Right renal cortex interstitium (tissue), 3 donors: ENCODE measurements around the gene ELP2. TPM values are rescaled to one million over a fixed set of nuclear protein-coding genes. Genes with fewer than 3 reads are reported as not detected.

Source experiments
- DNase-seq, 3 donors: peaks; one replicate each; pipeline ENCODE4 v3.0.0-alpha.2; 2013; ENCODE audit warnings: low read depth in 3 of 3, low spot score in 2 of 3
- polyA plus RNA-seq, 3 donors: library from polyadenylated mRNA; unstranded; fragments of 120-200 nt; gene quantifications; one replicate each; pipeline ENCODE4 v1.2.1, GENCODE V29; 2013; ENCODE audit not compliant: insufficient read length in 3 of 3

The ELP2 gene
- polyA plus RNA-seq, 3 donors = 86.8 to 93.4 (median 92.0) TPM

DNA sequence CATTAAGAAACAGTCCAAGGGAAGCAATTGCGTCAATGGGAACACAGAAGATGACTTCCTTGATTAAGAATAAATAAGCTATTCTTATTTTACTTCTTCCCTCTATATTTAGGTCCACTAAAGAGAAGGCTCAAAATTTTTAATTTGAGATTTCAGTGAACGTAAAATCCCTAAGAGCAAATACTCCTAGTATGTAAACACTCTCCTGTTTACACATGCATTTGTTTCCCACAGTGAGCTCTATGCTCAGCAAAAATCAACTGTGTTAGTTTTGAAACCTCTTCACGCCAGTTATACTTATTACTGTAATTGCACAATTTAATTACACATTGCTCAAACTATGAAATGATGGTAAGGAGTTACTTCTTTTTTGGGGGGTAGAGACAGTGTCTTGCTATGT, 9.4 kb upstream of the ELP2 start:
- no peak for DNase-seq

- no peak for DNase-seq
Observed at GRCh38 chr18:36124841-36125240, 4.9 kb upstream of the ELP2 start.

GRCh38 chr18:36126668-36127067, 3.0 kb upstream of the ELP2 start:
- DNase-seq = no peak

DNA sequence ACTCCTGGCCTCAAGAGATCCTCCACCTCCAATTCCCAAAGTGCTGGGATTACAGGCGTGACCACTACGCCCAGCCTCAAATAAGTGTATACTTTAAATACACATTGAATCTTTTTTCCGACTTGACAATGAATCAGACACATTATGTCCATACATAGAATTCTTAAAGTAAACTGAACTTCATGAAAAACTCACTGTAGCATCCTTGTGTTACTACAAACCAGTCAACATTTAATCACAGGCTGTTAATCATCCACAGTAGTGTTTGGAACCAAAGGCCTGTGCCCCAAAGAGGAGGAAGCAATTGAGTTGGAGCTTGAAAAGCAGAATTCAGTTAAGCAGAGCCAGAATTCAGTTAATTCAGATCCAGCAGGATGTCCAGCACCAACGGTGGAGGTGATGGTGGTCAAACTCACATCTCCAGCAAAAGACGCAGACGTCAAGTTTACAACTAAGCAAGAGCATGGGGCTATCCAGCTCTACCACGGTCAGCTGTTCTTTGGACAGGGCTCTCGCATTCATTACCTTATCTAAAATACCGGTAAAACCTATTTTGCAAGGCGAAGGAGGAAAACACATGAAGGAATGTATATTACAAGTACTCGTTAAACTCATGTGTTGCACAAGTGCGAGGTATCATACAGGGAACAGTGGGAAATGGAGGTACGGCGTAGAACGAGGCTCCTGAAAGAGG, 1.7 kb upstream of the ELP2 start:
- DNase-seq = peak in 1 of 3 donors; percentile 15

DNA sequence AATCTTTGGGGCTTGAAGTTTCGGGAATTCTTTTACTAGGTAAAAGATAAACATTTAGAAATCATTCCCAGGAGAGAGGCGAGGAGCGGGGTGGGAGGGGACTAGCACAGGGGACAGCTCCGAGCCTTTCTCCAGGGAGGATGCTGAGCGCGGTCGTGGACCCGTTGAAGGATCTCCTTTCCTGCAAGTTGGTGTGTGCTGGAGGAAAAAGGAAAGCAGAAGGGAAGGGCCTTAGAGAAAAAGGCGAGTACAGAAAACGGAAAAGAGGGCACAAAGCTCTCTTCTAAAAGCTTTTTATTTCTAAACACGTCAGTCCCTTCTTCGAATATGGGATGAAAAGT, 1.2 kb upstream of the ELP2 start:
- peak in 2 of 3 donors; percentile 9 to 15 for DNase-seq

DNA sequence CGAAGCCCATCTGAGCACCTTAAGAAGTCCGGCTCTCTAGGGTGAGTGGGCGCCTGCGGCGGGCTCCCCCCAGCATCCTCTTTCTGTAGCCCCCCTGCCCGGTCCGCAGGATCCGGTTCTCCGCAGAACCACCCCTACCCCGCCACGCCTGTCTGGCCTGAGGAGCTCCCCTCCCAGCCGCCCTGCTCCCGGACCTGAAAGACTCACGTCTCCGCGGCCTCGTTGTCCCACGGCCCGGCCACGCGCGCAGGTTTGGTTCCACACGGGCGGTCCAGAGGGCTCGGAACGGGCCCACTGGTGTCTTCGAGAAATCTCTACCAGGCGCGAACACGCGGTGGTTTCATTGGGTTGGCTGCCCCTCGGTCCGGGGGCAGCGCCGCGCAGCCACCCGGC, 796 bp upstream of the ELP2 start:
- no peak for DNase-seq

DNA sequence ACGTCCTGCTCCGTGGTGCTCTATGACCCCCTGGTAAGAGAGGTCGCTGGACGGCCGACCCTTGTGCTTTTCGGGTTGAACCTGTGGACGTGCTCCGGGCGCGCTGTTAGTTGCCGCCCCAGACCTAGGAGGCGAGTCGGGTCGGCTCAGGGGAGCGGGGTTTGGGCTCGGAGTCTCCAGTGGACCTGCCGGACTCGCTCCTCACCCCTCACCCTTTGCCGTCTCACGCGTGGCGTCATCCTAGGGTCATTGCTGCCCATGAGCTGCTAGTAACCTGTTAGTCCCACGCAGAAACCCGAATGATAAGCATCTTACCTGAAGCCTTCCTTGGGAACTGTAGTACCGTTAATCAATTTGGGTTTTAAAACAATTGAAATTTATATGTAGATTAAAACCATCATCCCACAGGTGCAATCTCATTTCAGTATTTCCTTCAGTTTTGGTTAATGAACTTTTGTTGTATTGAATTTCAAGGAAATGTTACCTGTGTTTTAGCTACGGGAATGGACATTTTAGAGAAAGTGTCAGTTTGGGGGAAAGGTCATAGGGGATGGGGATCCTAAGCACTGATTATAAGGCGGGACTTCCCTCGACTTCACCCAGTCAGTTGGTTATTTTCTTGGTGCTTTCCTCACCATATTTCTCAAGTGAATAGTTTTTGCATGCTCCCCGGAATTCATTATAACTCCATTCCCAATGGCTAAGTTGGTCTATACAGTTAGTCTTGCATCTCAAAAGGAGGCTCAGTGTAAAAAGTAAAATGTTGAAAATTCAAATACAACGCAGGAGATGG, 536 bp downstream of the ELP2 start:
- DNase-seq = no peak

DNA sequence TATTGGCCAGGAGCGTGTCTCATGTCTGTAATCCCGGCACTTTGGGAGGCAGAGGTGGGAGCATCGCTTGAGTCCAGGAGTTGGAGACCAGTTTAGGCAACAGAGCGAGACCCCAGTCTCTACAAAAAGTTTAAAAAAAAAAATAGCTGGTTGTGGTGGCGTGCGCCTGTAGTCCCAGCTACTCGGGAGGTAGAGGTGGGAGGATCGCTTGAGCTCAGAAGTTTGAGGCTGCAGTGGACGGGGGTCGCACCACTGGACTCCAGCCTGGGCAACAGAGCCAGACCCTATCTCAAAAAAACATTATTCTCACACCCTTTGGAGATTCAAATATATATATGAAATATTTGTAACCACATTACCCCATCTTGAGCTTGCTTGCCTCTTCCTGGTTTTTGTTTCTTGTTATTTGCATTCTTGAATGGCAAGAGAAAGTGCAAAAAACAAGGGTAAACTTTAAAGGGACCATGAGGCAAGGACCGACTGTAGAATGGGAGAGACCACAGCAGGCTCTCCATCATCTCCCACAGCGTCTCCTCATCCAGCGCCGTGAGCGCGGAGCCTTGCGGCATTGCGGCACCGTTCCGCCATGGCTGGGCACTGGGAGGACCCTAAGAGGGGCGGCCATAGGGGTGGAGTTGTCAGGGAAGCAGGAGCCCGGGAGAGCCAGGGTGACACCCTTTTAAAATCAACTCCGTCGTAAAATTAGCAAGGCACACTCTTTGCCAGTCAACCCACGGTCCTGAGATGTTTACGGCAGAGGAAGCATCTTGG, 1.4 kb downstream of the ELP2 start:
- no peak for DNase-seq

GRCh38 chr18:36131692-36132483, 2.2 kb downstream of the ELP2 start:
- DNase-seq = no peak

DNA sequence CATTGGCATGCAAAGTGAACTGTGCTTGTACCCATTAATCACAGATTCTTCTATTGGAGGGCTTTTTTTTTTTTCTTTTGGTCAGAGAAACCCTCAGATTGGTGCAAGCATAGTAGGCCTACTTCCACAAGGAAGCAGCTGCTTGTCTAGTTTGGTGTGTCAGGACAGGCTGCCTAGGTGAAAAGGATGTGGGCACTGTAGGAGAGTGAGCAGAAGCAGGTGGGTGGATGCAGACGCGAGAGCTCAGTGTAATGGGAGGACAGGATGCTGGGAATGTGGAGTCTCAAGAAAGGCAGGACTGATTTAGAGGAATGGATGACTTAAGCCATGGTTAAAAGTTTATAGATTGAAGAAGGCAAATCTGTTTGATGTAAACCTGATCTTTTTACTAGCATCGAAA, 3.1 kb downstream of the ELP2 start:
- DNase-seq = no peak

- no peak for DNase-seq
Observed at GRCh38 chr18:36135264-36135663, 5.6 kb downstream of the ELP2 start.

DNA sequence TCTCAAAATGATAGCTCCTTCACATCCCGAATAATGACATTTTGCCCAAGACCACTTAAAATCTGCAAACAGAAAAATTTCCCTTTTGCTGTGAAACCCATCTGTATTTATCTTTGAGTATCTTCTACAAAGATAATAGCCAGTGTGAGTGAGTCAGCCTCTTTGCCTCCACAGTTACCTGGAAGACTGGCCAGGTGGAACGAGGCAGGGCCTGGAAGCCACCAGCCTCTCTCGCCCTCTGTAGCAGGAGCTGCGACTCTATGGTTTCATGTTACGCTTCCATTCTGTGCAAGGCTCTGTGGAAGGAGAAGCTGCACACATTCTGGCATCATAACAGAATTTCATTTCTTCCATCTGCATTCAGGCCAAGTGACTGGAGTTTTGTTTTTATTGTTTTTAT, 9.5 kb downstream of the ELP2 start:
- DNase-seq = no peak

GRCh38 chr18:36141576-36141975, 11.9 kb downstream of the ELP2 start:
- no peak for DNase-seq

- DNase-seq = no peak
Observed at GRCh38 chr18:36142751-36143150, 13.1 kb downstream of the ELP2 start.

DNA sequence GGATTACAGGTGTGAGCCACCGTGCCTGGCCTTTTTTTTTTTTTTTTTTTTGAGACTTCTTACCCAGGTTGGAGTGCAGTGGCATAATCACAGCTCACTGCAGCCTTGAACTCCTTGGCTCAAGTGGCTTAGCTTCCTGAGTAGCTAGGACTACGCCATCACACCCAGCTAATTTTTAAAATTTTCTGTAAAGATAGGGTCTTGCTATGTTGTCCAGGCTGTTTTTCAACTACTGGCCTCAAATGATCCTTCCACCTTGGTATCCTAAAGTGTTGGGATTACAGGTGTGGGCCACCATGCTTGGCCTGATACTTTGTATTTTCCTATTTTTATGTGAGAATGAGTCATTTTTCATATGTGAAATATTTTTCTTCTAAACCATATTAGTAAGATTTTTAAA, 13.7 kb downstream of the ELP2 start:
- DNase-seq = no peak

GRCh38 chr18:36149514-36150289, 20.0 kb downstream of the ELP2 start:
- no peak for DNase-seq

DNA sequence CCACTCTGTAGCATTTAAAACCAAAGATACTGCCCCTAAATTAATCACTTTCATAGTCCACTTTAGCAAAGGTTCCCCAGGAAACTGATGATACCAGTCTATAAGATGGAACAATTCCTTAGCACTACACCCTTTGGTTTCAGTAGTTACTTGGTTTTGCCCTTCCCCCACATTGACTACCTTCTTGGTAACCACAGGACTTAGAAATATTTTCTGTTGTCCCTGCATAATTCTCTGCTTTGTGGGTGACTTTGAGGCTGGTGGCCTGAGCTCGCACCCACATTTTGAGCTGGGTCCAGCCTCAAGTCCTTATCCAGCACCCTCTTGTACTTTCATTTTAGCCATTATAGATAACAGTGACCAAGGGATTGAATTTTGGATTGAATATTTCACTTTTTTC, 23.1 kb downstream of the ELP2 start:
- DNase-seq = no peak

DNA sequence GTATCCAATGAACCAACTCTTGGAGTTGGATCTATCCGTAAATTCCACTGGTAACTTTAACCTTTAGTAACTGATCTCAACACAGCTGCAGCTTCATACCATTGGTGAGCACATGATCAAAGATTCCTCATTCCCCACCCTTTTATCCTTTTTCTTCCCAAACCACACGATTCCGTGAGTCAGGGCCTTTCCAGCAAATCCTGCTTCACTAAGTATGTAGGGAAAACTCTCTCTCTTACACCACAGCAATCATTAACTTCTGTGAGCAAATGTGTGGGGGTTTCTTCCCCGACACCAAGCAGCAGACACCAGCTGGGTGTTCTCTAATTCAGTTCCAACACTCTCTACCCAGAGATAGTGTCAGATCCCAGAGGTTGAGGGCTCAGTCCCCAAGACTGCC, 23.5 kb downstream of the ELP2 start:
- no peak for DNase-seq

- no peak for DNase-seq
Observed at GRCh38 chr18:36153771-36154170, 24.1 kb downstream of the ELP2 start.
